Calu3 (cell line): ENCODE measurements around the gene HEATR5A. TPM values are rescaled to one million over a fixed set of nuclear protein-coding genes. Genes with fewer than 3 reads are reported as not detected.
A peak's percentile ranks its signal among the peaks of the same experiment; 100 is the strongest.

Experiments used
- BruUV-seq: library from RNA; stranded (reverse); fragments of 400-500 nt; replicated peaks from 2 replicates; lab custom pipeline; 2021; lab: Mats Ljungman, UMichigan
- CTCF ChIA-PET: fragments of 300-600 bp; sonication (Branson Sonifier 250); formaldehyde crosslinking; loops from one replicate; lab custom pipeline; 2022; ENCODE audit warnings: antibody characterized with exemption; lab: Charles Lee
- DNase-seq: peaks from one replicate; pipeline ENCODE4 v3.0.0; 2022
- H3K27ac Mint-ChIP-seq: one replicate; pipeline ENCODE4 v1.8.0; 2022; ENCODE audit warnings: mixed read lengths; ENCODE audit not compliant: unreplicated experiment
- H3K27me3 Mint-ChIP-seq: one replicate; pipeline ENCODE4 v1.8.0; 2022; ENCODE audit warnings: mixed read lengths; ENCODE audit not compliant: unreplicated experiment
- H3K36me3 Mint-ChIP-seq: one replicate; pipeline ENCODE4 v1.8.0; 2022; ENCODE audit warnings: mild to moderate bottlenecking, moderate library complexity, mixed read lengths; ENCODE audit not compliant: insufficient read depth, unreplicated experiment
- H3K4me1 Mint-ChIP-seq: one replicate; pipeline ENCODE4 v1.8.0; 2022; ENCODE audit warnings: mild to moderate bottlenecking, low read depth, mixed read lengths; ENCODE audit not compliant: unreplicated experiment
- H3K4me3 Mint-ChIP-seq: one replicate; pipeline ENCODE4 v1.8.0; 2022; ENCODE audit warnings: mild to moderate bottlenecking, low read depth, moderate library complexity, mixed read lengths; ENCODE audit not compliant: unreplicated experiment
- H3K9me3 Mint-ChIP-seq: one replicate; pipeline ENCODE4 v1.8.0; 2022; ENCODE audit warnings: low read depth, mixed read lengths; ENCODE audit not compliant: unreplicated experiment
- CTCF ChIP-seq: fragments of 200-600 bp; IDR thresholded peaks from one replicate; pipeline ENCODE4 v1.8.0; 2022; ENCODE audit warnings: antibody characterized with exemption; ENCODE audit not compliant: unreplicated experiment
- intact Hi-C: fragments of 100-400 bp; cut with micrococcal nuclease; formaldehyde crosslinking; loops from one replicate; pipeline ENCODE4 v1.10.0; 2022; ENCODE audit not compliant: unreplicated experiment
- total RNA-seq: library from RNA; stranded (reverse); gene quantifications from 2 replicates; pipeline ENCODE4 v1.2.3, GENCODE V29; 2022

HEATR5A gene
- total RNA-seq, 1 experiment from 2014 or later, result 28.9 TPM

- no TSS peak for BruUV-seq
- Mint-ChIP-seq H3K9me3 (no peaks in the 10 kb centered on the region), H3K27me3 (no peaks in the 10 kb centered on the region), H3K36me3 (peaks cover 11% of the 10 kb centered on the region), H3K4me1 (no peaks in the 10 kb centered on the region), H3K27ac (no peak overlapping the region), H3K4me3 (no peak overlapping the region)
- CTCF ChIA-PET, result no interaction called here
- intact Hi-C loops, result no loop called here
- no peak for TF ChIP-seq CTCF
- DNase-seq, result no peak
Measured at GRCh38 chr14:31461545-31461944, 41.2 kb upstream of the HEATR5A start.

- H3K9me3 Mint-ChIP-seq, result no peaks in the 10 kb centered on the region
- CTCF ChIA-PET, result interaction anchor here (0.5 to 1.5 kb wide), 3 partner anchors 12 to 485 kb away, joined by 3 to 7 read pairs (median 5); no protein-coding TSS in a partner anchor
- DNase-seq, result no peak
- intact Hi-C loops, result loop anchor here (1.0 kb wide), 1 partner anchor 793 kb away; no protein-coding TSS in a partner anchor
- peak overlapping the region; percentile 88 for H3K27ac Mint-ChIP-seq
- H3K4me1 Mint-ChIP-seq, result no peaks in the 10 kb centered on the region
- peak overlapping the region; percentile 92 for H3K4me3 Mint-ChIP-seq
- no TSS peak for BruUV-seq
- no peak for TF ChIP-seq CTCF
- no peaks in the 10 kb centered on the region for H3K27me3 Mint-ChIP-seq
- H3K36me3 Mint-ChIP-seq, result peaks cover 19% of the 10 kb centered on the region
Measured at GRCh38 chr14:31457665-31458659, 37.6 kb upstream of the HEATR5A start.

- no peaks in the 10 kb centered on the region for H3K27me3 Mint-ChIP-seq
- TF ChIP-seq CTCF, result no peak
- peak; percentile 92 for DNase-seq
- H3K36me3 Mint-ChIP-seq, result peaks cover 23% of the 10 kb centered on the region
- H3K9me3 Mint-ChIP-seq, result no peaks in the 10 kb centered on the region
- intact Hi-C loops, result loop anchor here (1.0 kb wide), 1 partner anchor 794 kb away; no protein-coding TSS in a partner anchor
- peak within 1 kb of the TSS; percentile 92 for H3K4me3 Mint-ChIP-seq
- H3K4me1 Mint-ChIP-seq, result no peaks in the 10 kb centered on the region
- CTCF ChIA-PET, result interaction anchor here (0.5 to 1.5 kb wide), 2 partner anchors 11 to 484 kb away, joined by 5 to 7 read pairs; no protein-coding TSS in a partner anchor
- peak within 1 kb of the TSS; percentile 88 for H3K27ac Mint-ChIP-seq
- BruUV-seq, result TSS peak; percentile 79
Measured at GRCh38 chr14:31456841-31457664, 36.7 kb upstream of the HEATR5A start, which contains the start of gene DTD2. TSS of gene DTD2 (minus strand) at chr14:31457506. CDS start at chr14:31457393, 113 bp downstream.

- CTCF ChIA-PET, result interaction anchor here (0.8 to 1.6 kb wide), 3 partner anchors 30 to 38 kb away, joined by 3 to 5 read pairs (median 4); partner anchors contain the start of gene HEATR5A
- Mint-ChIP-seq H3K27me3 (no peaks in the 10 kb centered on the region), H3K9me3 (no peaks in the 10 kb centered on the region), H3K27ac (no peak overlapping the region), H3K4me3 (no peak overlapping the region), H3K36me3 (peaks cover 4% of the 10 kb centered on the region), H3K4me1 (peaks cover 8% of the 10 kb centered on the region)
- TF ChIP-seq CTCF, result peak; percentile 28
- BruUV-seq, result no TSS peak
- no peak for DNase-seq
- intact Hi-C loops, result loop anchor here (2.0 kb wide), 1 partner anchor 31 kb away; no protein-coding TSS in a partner anchor
Measured at GRCh38 chr14:31449971-31450610, 29.7 kb upstream of the HEATR5A start.
